GM19239 (cell line): ENCODE data around the gene B4GALNT3.
A peak's percentile ranks its signal among the peaks of the same experiment; 100 is the strongest.

Experiments
- DNase-seq: peaks from one replicate; pipeline ENCODE4 v3.0.0; 2011; ENCODE audit warnings: low spot score; ENCODE audit not compliant: insufficient read length
- FAIRE-seq: peaks from 2 replicates; lab custom pipeline; 2011; peaks lifted over from hg19 to GRCh38; lab: Jason Lieb, UNC

B4GALNT3 gene

GRCh38 chr12:553216-554000 lies 93.7 kb downstream of the B4GALNT3 start:
- FAIRE-seq, result peak; percentile 23
- DNase-seq, result no peak

GRCh38 chr12:554001-554285 lies 94.2 kb downstream of the B4GALNT3 start:
- DNase-seq (no peak), FAIRE-seq (no peak)

- no peak for DNase-seq
- FAIRE-seq, result no peak
Measured at GRCh38 chr12:556498-556897, 96.8 kb downstream of the B4GALNT3 start.

GRCh38 chr12:558580-558979 lies 98.8 kb downstream of the B4GALNT3 start:
- DNase-seq (no peak), FAIRE-seq (no peak)

- DNase-seq (no peak), FAIRE-seq (no peak)
Measured at GRCh38 chr12:559208-559905, 99.6 kb downstream of the B4GALNT3 start.

- no peak for FAIRE-seq
- DNase-seq, result no peak
Measured at GRCh38 chr12:559906-560455, 100.2 kb downstream of the B4GALNT3 start.

GRCh38 chr12:560691-561390 lies 101.1 kb downstream of the B4GALNT3 start:
- FAIRE-seq (no peak), DNase-seq (no peak)

GRCh38 chr12:561391-561705 lies 101.6 kb downstream of the B4GALNT3 start:
- FAIRE-seq (no peak), DNase-seq (no peak)

- no peak for DNase-seq
- FAIRE-seq, result no peak
Measured at GRCh38 chr12:561908-562593, 102.3 kb downstream of the B4GALNT3 start.

GRCh38 chr12:562634-563033 lies 102.9 kb downstream of the B4GALNT3 start:
- FAIRE-seq, result no peak
- no peak for DNase-seq

GRCh38 chr12:563250-563781 lies 103.6 kb downstream of the B4GALNT3 start:
- DNase-seq, result no peak
- FAIRE-seq, result no peak

- no peak for DNase-seq
- FAIRE-seq, result no peak
Measured at GRCh38 chr12:563787-564298, 104.1 kb downstream of the B4GALNT3 start.

- no peak for DNase-seq
- FAIRE-seq, result no peak
Measured at GRCh38 chr12:565161-565560, 105.4 kb downstream of the B4GALNT3 start.

GRCh38 chr12:565589-566105 lies 105.9 kb downstream of the B4GALNT3 start:
- no peak for DNase-seq
- no peak for FAIRE-seq

- DNase-seq, result no peak
- FAIRE-seq, result no peak
Measured at GRCh38 chr12:568486-568885, 108.7 kb downstream of the B4GALNT3 start.

- no peak for DNase-seq
- no peak for FAIRE-seq
Measured at GRCh38 chr12:569091-569676, 109.4 kb downstream of the B4GALNT3 start.

GRCh38 chr12:569803-570434 lies 110.2 kb downstream of the B4GALNT3 start:
- FAIRE-seq (peak; percentile 66), DNase-seq (peak; percentile 98)

- no peak for FAIRE-seq
- DNase-seq, result no peak
Measured at GRCh38 chr12:570435-570920, 110.7 kb downstream of the B4GALNT3 start.
